MCF 10A (cell line): ENCODE measurements around the gene TIMM29. TPM values are rescaled to one million over a fixed set of nuclear protein-coding genes. Genes with fewer than 3 reads are reported as not detected.

Source experiments
- BruUV-seq: library from RNA; stranded (reverse); fragments of 400-500 nt; replicated peaks from 2 replicates; lab custom pipeline; 2021; lab: Mats Ljungman, UMichigan
- CTCF ChIA-PET: fragments of 300-600 bp; sonication (Branson Sonifier 250); formaldehyde crosslinking; extraction: SDS; loops from one replicate; lab custom pipeline; 2021; ENCODE audit warnings: antibody characterized with exemption, inconsistent platforms; lab: Yijun Ruan, JAX
- POLR2A ChIA-PET: fragments of 300-600, 350-650 bp; sonication (Branson Sonifier 250); formaldehyde crosslinking; extraction: SDS; loops from one replicate; lab custom pipeline; 2020; ENCODE audit warnings: antibody characterized with exemption, inconsistent platforms; lab: Yijun Ruan, JAX
- DNase-seq: peaks from one replicate; pipeline ENCODE4 v3.0.0-alpha.2; 2018; ENCODE audit not compliant: unreplicated experiment
- H3K27ac Mint-ChIP-seq: one replicate; pipeline ENCODE4 v1.8.0; 2022; ENCODE audit warnings: mild to moderate bottlenecking, low read depth, mixed read lengths; ENCODE audit not compliant: unreplicated experiment
- H3K27me3 Mint-ChIP-seq: one replicate; pipeline ENCODE4 v1.8.0; 2022; ENCODE audit warnings: mixed read lengths; ENCODE audit not compliant: insufficient read depth, unreplicated experiment
- H3K36me3 Mint-ChIP-seq: one replicate; pipeline ENCODE4 v1.8.0; 2022; ENCODE audit warnings: mild to moderate bottlenecking, moderate library complexity, mixed read lengths; ENCODE audit not compliant: insufficient read depth, unreplicated experiment
- H3K4me1 Mint-ChIP-seq: one replicate; pipeline ENCODE4 v1.8.0; 2022; ENCODE audit warnings: mixed read lengths; ENCODE audit not compliant: insufficient read depth, unreplicated experiment
- H3K4me3 Mint-ChIP-seq: one replicate; pipeline ENCODE4 v1.8.0; 2022; ENCODE audit warnings: mild to moderate bottlenecking, moderate library complexity, mixed read lengths; ENCODE audit not compliant: unreplicated experiment
- H3K9me3 Mint-ChIP-seq: one replicate; pipeline ENCODE4 v1.8.0; 2022; ENCODE audit warnings: mixed read lengths; ENCODE audit not compliant: unreplicated experiment
- intact Hi-C: fragments of 100-400 bp; cut with micrococcal nuclease; formaldehyde crosslinking; loops from 2 replicates; pipeline ENCODE4 v1.14.1; 2022
- total RNA-seq: library from RNA; stranded (reverse); gene quantifications from 2 replicates; pipeline ENCODE4 v1.2.3, GENCODE V29; 2022
- TF ChIP-seq, protein P1 (sequence below): fragments of 200-600 bp; IDR thresholded peaks from one replicate; pipeline ENCODE4 v1.8.0; 2022; ENCODE audit warnings: antibody characterized with exemption, mild to moderate bottlenecking; ENCODE audit not compliant: unreplicated experiment

TIMM29 gene
- total RNA-seq, 1 experiment from 2014 or later: 18.3 TPM

DNA sequence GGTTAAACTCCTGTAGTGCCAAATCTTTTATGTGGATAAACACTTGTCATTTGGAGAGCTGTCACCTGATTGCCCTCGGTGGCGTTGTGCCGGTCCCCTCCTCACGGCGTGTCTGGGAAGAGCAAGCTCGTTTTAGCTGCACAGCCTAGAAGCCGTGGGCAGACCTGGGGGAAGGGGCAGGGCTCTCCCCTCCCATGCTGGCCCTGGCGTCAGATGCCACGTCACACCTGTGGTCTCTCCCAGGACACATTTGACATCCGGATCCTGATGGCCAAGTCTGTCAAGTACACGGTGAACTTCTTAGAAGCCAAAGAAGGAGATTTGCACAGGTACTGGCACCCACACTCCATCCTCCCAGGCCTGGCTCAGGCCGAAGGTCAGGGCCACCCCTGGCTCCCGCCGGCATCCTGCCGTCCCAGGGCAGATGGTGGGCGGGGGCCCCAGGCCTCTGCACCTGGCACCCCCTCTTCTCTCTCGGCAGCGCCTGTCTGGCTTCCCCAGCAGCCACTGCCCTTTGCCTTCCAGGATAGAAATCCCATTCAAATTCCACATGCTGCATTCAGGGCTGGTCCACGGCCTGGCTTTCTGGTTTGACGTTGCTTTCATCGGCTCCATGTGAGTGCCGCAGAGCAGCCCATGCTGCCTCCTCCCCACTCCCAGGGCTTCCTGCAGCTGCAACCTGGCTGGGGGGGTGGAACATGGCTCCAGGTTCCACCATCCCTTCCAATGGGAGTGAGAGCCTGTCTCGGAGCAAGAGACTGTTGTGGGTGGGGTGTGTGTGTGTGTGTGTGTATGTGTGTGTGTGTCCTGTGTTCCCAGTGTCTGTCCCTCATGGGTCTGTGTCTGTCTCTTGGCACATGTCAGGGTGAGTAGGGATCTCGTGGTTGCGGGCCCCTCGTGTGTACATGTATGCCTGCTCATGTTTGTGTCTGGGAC lies 9.0 kb upstream of the TIMM29 start:
- no peak for DNase-seq
- H3K9me3 Mint-ChIP-seq: no peaks in the 10 kb centered on the region
- peaks cover 5% of the 10 kb centered on the region for H3K4me1 Mint-ChIP-seq
- no peak overlapping the region for H3K4me3 Mint-ChIP-seq
- peaks cover 74% of the 10 kb centered on the region for H3K36me3 Mint-ChIP-seq
- no peaks in the 10 kb centered on the region for H3K27me3 Mint-ChIP-seq
- no TSS peak for BruUV-seq
- intact Hi-C loops: loop anchor here (5.0 kb wide), 1 partner anchor 47 kb away; the partner anchor contains the start of gene CARM1
- ChIA-PET POLR2A (no interaction called here), CTCF (interaction anchor here (0.6 to 1.3 kb wide), 2 partner anchors 17 to 86 kb away, joined by 3 to 6 read pairs; no protein-coding TSS in a partner anchor)
- TF ChIP-seq, protein P1, sequence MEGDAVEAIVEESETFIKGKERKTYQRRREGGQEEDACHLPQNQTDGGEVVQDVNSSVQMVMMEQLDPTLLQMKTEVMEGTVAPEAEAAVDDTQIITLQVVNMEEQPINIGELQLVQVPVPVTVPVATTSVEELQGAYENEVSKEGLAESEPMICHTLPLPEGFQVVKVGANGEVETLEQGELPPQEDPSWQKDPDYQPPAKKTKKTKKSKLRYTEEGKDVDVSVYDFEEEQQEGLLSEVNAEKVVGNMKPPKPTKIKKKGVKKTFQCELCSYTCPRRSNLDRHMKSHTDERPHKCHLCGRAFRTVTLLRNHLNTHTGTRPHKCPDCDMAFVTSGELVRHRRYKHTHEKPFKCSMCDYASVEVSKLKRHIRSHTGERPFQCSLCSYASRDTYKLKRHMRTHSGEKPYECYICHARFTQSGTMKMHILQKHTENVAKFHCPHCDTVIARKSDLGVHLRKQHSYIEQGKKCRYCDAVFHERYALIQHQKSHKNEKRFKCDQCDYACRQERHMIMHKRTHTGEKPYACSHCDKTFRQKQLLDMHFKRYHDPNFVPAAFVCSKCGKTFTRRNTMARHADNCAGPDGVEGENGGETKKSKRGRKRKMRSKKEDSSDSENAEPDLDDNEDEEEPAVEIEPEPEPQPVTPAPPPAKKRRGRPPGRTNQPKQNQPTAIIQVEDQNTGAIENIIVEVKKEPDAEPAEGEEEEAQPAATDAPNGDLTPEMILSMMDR: no peak
- no peak overlapping the region for H3K27ac Mint-ChIP-seq

DNA sequence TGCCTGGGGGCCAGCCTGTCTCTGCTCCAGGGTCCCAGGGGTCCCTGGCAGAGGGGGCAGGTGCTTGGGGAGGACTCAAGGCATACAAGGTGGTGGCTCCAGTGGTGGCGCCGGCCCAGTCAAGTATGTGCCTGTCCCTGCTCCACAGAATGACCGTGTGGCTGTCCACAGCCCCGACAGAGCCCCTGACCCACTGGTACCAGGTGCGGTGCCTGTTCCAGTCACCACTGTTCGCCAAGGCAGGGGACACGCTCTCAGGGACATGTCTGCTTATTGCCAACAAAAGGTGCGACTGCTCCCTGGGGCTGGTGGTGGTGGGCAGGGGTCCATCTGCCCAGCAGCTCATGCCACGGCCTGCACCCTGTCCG lies 8.3 kb upstream of the TIMM29 start:
- peaks cover 4% of the 10 kb centered on the region for H3K4me1 Mint-ChIP-seq
- TF ChIP-seq, protein P1: no peak
- ChIA-PET POLR2A (no interaction called here), CTCF (no interaction called here)
- H3K27ac Mint-ChIP-seq: no peak overlapping the region
- no TSS peak for BruUV-seq
- no peak overlapping the region for H3K4me3 Mint-ChIP-seq
- no peaks in the 10 kb centered on the region for H3K9me3 Mint-ChIP-seq
- no peaks in the 10 kb centered on the region for H3K27me3 Mint-ChIP-seq
- intact Hi-C loops: no loop called here
- DNase-seq: no peak
- peaks cover 77% of the 10 kb centered on the region for H3K36me3 Mint-ChIP-seq

DNA sequence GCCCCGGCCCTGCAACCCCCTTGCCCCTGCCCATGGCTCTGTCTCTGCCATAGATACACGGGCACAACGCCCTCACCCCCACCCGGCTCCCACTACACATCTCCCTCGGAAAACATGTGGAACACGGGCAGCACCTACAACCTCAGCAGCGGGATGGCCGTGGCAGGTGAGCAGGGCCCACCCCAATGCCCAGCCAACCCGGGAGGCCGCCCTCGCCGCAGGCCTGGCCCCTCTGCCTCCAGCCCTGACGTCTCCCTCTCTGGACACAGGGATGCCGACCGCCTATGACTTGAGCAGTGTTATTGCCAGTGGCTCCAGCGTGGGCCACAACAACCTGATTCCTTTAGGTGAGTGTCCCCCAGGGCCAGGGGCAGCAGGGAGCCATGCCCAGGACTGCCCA lies 7.8 kb upstream of the TIMM29 start:
- Mint-ChIP-seq H3K4me1 (no peaks in the 10 kb centered on the region), H3K27me3 (no peaks in the 10 kb centered on the region), H3K4me3 (no peak overlapping the region), H3K9me3 (no peaks in the 10 kb centered on the region), H3K27ac (no peak overlapping the region), H3K36me3 (peaks cover 76% of the 10 kb centered on the region)
- CTCF ChIA-PET: no interaction called here
- no TSS peak for BruUV-seq
- intact Hi-C loops: no loop called here
- no peak for DNase-seq
- POLR2A ChIA-PET: no interaction called here
- TF ChIP-seq, protein P1: no peak

DNA sequence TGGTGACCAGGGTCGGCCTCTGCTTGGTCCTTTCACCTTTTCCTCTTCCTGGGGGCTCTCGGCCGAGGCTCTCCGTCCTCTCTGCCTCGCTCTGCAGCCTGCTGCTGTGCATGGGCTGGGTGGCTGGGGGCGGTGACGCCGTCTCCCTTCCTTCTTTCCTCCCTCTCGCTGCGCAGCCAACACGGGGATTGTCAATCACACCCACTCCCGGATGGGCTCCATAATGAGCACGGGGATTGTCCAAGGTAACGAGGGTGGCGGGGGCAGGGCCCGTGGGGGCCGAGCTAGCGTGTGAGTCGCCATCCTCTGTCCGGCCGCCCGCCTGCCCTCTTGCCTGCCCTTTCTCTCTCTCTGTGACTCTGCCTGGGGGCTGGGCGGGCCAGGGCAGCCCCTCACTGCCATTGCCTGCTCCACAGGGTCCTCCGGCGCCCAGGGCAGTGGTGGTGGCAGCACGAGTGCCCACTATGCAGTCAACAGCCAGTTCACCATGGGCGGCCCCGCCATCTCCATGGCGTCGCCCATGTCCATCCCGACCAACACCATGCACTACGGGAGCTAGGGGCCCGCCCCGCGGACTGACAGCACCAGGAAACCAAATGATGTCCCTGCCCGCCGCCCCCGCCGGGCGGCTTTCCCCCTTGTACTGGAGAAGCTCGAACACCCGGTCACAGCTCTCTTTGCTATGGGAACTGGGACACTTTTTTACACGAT lies 7.3 kb upstream of the TIMM29 start:
- no peak for DNase-seq
- H3K27ac Mint-ChIP-seq: peak overlapping the region; percentile 16
- TF ChIP-seq, protein P1: no peak
- no peaks in the 10 kb centered on the region for H3K4me1 Mint-ChIP-seq
- ChIA-PET CTCF (no interaction called here), POLR2A (no interaction called here)
- BruUV-seq: no TSS peak
- no peaks in the 10 kb centered on the region for H3K9me3 Mint-ChIP-seq
- no peak overlapping the region for H3K4me3 Mint-ChIP-seq
- intact Hi-C loops: no loop called here
- peaks cover 77% of the 10 kb centered on the region for H3K36me3 Mint-ChIP-seq
- H3K27me3 Mint-ChIP-seq: no peaks in the 10 kb centered on the region
